ENCODE results near the gene ANKRD35.
"Not testable (repeated sequence)": the region's sequence is repeated elsewhere in the genome, so short reads cannot be mapped to it uniquely, and the experiment has no call there.

Gene ANKRD35, protein sequence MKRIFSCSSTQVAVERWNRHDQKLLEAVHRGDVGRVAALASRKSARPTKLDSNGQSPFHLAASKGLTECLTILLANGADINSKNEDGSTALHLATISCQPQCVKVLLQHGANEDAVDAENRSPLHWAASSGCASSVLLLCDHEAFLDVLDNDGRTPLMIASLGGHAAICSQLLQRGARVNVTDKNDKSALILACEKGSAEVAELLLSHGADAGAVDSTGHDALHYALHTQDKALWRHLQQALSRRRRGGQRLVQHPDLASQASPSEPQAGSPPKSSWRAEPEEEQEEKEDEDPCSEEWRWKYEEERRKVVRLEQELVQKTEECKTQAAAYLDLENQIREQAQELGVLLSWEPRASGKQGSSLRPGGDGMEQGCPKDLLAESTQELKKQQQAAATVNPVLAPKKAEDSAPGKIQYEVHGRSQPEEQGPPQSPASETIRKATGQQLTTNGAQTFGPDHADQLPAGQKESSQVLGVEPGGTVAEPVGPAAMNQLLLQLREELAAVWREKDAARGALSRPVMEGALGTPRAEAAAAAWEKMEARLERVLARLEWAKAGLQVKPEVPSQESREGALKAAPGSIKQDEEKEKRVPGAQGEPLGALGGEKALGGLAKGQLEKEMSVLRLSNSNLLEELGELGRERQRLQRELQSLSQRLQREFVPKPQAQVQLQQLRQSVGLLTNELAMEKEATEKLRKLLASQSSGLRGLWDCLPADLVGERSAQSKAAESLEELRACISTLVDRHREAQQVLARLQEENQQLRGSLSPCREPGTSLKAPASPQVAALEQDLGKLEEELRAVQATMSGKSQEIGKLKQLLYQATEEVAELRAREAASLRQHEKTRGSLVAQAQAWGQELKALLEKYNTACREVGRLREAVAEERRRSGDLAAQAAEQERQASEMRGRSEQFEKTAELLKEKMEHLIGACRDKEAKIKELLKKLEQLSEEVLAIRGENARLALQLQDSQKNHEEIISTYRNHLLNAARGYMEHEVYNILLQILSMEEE

DNA sequence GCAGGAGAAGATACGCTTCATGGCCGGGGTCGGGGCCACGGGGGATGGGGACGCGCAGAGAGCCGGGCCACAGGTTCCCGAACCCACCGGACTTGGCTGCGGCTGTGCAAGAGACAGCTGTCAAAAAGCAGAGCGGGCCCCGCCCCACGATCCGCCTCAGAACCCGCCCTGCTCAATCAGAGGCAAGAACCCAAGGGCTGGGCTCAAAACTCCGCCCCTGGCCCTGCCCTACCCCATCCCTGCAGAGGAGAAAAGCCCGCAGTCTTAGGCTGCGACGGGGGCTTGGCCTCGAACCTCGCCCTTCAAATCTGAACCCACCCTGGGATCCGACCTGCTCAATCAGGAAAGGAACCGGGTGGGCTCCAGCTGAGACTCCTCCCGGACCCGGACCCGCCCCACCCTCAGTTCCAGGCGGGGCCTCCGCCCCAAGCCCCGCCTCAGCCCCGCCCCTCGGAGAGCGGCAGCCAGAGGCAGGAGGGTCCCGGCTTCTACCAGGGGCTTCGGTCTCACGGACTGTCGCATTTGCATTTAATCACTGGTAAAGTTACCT lies at the start of gene ANKRD35:
TSS of gene ANKRD35 (minus strand) at position 129 of the 550 bp plus-strand sequence. CDS start at position 21, 108 bp downstream.
- peak; percentile 62 for DNase-seq (ENCODE audit: low spot score)

DNA sequence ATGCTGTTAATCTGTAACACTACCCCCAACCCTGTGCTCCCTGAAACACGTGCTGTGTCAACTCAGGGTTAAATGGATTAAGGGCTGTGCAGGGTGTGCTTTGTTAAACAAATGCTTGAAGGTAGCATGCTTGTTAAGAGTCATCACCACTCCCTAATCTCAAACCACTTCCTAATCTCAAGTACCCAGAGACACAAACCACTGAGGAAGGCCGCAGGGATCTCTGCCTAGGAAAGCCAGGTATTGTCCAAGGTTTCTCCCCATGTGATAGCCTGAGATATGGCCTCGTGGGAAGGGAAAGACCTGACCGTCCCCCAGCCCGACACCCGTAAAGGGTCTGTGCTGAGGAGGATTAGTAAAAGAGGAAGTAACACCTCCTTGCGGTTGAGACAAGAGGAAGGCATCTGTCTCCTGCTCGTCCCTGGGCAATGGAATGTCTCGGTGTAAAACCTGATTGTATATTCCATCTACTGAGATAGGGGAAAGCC lies 46.9 kb upstream of the ANKRD35 start:
- DNase-seq (ENCODE audit: low spot score) = not testable (repeated sequence)

DNA sequence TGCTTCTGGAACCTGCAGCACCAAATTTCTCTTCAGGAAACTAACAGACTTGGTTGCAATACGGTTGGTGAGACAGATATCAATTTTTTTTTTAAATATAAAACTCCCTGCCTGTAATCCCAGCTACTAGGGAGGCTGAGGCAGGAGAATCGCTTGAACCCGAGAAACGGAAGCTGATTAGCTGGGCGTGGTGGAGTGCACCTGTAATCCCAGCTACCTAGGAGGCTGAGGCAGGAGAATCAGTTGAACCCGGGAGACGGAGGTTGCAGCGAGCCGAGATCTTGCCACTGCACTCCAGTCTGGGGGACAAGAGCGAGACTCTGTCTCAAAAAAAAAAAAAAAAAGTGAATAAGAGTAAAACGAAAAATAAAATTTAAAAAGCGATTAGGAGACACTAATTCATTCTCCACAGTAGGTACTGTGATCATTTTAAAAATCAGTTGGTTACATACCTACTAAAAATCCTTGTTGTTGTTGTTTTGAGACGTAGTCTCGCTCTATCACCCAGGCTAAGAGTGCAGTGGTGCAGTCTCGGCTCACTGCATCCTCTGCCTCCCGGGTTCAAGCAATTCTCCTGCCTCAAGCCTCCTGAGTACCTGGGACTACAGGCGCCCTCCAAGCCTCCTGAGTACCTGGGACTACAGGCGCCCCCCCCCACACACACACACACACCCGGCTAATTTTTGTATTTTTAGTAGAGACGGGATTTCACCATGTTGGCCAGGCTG lies 42.4 kb upstream of the ANKRD35 start:
- DNase-seq (ENCODE audit: low spot score) = no peak

DNA sequence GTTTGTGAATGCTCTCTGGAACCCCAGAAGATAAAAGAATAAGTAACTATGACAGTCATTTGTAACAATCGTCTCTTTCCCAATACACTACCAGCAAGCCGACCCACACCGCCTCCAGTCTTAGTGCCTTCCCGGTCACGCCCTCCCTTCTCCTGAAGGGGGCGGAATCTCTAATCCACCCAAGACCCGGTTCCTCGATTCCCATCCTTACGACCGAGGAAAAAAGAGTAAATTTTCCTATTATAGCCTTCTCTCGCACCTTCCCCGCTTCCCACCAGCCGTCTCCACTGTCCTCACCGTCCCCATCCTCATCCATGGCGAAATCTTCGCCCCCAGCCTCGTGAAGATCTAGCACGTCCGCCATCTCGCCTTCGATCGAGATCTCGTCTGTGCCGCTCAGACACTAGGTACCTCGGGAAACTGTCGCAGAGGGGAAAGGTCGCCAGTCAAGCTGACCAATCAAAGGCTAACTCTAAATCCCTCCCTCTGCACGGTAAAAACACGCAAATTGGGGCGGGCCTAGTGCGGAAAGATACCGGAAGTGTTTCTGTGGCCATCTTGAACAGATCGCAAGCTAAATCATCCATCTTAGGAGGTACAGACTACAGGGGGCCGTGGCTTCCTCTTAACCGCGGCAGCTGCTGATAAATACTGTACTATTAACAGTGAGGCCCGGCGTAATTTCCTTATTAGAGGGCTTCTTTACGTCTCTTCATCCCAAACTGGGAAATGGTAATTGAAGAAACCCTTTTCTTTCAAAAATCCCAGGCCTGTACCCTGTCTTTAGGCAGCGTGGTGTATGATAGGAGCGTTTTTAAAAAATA lies 41.6 kb upstream of the ANKRD35 start, which contains the start of gene RBM8A:
TSS of gene RBM8A (minus strand) at position 422 of the 824 bp plus-strand sequence. CDS start at position 364, 58 bp downstream.
- peak; percentile 98 for DNase-seq (ENCODE audit: low spot score)

DNA sequence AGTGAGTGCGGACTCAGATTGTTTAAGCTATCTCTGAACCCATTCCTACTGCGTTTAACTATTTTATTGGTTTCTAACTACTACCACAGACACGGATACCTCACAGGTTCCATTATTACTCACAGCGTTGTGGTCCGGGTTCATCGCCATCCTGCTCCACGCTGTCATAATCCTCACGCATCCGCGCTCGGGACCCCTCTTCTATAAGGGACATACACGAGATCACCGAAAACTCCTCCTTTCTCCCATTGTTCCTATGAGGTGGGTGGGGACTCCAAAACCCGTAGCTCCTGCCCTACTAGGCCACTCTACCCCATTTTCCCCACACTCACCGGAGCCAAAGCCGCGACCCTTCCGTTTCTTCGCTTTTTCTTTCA lies 41.0 kb upstream of the ANKRD35 start:
- DNase-seq (ENCODE audit: low spot score) = no peak

DNA sequence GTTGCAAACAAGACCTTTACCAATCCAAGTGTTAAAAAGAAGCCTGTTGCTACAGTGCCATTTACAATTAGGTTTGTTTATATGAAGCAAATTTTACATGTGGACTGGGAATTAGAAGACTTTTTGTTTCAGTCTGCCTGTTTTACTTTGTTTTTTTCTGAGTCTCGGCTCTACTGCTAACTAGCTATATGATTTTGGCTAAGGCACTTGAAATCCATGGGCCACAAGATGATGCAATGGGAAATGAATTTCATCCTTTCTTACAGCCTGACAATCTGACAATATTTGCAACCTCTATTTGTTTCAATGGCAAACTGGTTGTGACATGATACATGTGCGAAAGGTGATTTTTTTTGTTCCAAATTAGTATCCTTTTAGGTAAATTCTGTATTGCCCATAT lies 36.6 kb upstream of the ANKRD35 start:
- DNase-seq (ENCODE audit: low spot score) = no peak

DNA sequence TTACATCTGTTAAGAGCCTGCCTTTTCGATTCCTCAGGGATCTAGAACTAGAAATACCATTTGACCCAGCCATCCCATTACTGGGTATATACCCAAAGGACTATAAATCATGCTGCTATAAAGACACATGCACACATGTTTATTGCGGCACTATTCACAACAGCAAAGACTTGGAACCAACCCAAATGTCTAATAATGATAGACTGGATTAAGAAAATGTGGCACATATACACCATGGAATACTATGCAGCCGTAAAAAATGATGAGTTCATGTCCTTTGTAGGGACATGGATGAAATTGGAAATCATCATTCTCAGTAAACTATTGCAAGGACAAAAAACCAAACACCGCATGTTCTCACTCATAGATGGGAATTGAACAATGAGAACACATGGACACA lies 34.6 kb upstream of the ANKRD35 start:
- not testable (repeated sequence) for DNase-seq (ENCODE audit: low spot score)

DNA sequence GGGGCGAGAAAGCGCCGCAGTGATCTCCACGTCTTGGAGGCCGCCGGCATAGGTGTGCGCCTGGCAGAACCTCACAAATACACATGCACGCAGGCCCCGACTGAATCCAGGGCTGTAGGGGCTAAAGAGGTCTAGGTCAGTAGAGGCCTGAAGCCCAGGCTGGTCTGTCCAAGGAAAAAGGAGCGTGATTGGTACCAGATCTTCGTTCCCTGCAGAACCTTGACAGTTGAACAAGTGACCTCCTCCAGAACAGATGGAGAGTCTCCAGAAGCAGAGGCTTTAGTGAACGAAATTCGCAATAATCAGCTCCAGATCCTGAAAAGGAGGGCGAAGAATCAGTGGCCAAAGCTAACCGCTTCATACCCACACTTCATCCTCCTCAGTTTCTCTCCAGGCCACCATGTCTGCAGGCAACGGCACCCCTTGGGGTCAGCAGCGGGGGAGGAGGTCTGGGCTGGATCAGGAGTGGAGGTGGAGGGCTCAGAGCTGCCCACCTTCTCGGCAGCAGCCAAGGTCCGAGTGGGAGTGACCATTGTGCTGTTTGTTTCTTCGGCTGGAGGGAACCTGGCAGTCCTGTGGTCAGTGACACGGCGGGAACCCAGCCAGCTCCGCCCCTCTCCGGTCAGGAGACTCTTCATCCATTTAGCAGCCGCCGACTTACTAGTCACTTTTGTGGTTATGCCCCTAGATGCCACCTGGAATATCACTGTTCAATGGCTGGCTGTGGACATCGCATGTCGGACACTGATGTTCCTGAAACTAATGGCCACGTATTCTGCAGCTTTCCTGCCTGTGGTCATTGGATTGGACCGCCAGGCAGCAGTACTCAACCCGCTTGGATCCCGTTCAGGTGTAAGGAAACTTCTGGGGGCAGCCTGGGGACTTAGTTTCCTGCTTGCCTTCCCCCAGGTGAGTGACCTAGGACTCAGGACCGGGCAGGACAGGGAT lies 33.6 kb upstream of the ANKRD35 start:
- peak; percentile 85 for DNase-seq (ENCODE audit: low spot score)

DNA sequence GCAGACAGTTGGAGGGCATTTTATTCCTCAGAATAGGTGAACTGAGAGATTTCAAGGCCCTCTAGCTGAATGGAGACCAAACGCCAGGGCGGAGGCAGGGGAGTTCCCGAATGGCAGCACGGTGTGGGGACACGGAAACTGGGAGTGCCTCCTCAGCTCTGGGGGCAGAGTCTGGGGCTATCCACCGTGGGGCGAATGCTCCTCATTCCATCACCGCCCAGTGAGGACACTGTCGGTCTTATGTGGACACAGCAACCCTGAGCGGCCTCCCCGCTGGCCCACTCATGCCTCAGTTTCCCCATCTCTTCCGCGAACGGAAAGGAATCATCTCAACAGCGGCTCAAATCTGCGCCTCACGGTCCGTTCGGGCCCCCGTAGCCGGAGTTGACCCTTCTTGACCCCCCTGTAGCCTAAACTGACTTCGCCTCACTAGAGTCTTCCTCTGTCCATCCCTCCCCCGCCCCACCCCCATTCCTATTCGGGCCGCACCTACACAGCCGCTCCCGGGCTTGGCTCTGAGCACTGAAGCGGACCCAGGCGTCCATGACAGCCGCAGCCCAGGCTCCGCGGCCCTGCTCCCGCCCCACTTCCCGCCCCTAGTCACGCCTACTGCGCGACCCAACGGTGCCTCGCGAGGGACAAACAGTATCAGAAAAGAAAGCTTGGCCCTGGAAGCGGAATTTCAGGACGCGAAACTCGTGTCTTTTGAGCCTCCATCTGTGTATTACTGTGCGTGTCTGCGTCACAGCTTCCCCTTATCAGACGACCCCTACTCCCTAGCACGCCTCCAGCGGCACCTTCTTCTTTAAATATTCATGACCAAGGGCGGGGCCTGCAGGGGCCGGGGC lies 32.7 kb upstream of the ANKRD35 start, which contains the start of gene PEX11B:
TSS of gene PEX11B (minus strand) at position 574 of the 848 bp plus-strand sequence. CDS start at position 545, 29 bp downstream.
- DNase-seq (ENCODE audit: low spot score) = peak; percentile 89

DNA sequence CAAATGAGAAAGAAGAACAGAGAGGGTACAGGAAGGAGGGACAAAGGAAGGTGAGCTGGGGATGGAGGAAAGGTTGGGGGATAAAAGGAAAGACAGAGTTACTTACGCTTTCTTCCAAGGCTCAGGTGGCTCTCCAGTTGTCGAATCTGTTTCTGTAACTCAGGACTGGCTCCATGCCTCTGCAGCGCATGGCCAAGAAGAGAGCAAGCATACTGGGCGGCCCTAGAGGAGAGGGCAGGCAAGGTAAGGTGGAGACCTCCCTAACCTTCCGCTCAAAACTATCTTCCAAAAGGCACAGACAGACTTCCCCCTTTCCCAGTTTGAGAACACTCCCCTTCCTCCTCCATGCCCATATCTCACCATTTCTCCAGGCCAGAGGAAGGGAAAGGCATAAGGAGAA lies 31.9 kb upstream of the ANKRD35 start:
- DNase-seq (ENCODE audit: low spot score) = no peak

DNA sequence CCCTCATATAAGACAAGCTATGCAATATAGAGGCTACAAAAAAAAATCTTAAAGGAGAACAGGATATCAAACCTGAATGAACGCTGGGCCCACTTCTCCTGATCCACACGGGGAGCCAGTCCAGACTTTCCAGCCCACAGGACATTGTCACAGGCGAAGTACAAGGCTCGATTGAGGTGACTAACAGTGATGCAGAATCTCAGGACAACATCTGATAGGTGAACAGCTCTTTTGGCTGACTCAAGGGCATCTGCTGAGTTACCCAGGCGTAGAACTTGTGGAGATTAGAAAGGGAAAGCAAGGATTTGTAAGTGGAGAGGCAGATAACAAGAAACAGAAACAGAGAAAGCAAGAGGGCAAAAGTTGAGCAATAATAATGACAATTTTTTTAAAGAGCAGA lies 31.1 kb upstream of the ANKRD35 start:
- DNase-seq (ENCODE audit: low spot score) = peak; percentile 81

DNA sequence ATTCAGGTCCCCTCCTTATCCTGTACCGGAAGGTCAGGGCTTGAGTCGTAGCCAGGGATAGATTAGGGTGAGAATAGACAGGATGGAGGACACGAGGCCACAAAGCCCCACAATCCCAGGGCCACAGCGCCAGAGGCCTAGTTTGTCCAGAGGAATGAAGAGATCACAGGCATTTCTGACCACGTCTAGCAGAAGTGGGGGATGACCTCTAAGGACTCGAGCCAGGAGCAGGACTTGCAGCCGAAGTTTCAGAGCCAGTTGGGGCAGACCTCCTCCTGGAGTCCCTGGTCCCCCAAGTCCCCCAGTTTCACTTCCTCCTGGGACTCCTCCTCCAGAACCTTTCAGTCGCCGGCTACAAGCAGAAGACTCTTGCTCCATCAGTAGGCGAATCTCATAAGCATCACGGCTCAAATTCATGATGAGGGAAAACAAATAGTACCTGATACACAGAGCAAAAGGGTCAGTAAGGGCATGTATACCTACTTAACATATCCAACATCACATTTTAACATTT lies 26.5 kb upstream of the ANKRD35 start:
- no peak for DNase-seq (ENCODE audit: low spot score)

DNA sequence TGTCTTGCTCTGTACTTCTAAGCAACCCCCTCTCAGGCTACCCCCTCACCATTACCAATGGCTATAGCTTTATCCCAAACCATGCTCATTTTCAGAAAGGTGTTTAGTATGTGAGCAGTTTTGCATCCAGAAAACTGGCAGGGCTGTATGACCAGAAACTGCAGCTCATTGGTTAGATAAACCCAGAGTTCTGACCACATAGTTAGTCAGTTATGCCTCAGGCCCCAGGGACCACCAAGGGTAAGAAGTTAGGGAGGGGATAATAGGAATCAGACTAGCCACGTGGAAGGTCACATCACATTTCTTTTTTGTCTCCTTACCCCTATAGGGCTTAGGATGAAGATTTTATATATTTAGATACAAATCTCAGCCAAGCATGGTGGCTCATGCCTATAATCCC lies 23.0 kb upstream of the ANKRD35 start:
- DNase-seq (ENCODE audit: low spot score) = no peak

DNA sequence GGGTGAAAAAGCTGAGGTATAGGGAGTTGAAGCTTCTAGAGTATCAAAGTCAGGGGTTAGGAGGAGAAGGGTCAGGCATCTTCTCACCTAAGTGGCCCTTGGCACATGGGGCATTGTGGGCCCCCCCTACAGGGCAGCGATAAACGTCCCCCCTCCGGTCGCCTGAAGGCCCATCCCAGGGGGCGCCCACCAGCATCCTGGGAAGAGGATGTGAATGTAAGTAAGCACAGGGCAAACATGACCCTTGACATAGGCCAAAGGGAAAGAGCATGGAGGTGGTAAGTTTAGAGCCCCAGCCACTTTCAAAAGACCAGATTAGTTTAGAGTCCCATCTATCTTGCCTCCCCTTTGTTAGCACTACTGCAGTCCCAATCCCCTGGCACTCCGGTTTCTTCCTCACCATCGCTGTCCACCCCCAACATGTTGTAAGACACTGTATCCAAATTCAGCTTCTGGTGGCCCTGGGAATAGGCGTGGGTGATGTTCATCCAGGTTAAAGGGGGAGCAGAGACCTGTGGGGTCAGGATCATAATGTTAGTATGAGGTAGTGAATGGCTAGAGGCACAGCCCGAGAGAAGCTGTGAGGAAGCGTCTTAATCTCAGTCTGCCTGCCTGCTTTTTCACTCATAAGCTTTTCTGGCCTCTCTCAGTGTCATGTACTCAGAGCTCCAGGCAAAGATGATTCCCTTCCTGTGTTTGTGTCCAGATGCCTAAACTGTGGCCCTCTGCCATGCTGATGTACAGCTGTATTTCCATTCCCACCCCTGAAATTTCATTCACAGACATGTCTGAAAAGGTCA lies 21.5 kb upstream of the ANKRD35 start:
- no peak for DNase-seq (ENCODE audit: low spot score)

DNA sequence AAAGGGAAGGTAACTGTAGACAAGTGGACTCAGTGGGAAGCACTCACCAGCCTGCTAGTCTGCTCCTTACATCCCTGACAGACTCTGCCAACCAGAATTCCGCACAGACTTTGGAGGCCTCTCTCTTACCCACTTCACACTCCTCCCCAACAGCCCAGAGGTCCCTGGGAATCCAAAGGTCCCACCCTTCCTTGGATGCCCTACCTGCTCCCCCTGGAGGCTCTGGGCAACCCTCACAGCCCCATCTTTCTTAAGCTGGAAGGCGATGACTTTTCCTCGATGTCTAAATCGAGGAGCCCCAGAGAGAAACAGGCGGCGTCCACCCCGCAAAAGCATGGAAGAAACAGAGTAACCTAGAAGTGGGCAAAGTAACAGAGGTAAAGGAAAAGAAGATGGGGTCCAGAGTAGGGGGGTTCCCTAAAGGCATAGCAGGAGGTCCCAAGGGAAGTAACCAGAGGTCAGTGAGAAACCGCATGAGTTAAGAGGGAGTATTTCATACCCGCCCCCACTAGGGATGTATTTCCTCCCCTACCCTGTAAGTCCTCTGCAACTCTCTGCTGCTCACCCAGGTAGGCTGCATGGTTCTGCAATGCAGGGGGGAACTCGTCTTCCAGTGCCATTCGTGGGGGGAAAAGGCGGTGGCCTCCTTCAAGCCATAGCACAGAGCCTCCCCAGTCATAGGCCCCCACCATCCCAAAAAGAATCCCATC lies 15.8 kb upstream of the ANKRD35 start:
- DNase-seq (ENCODE audit: low spot score) = no peak

DNA sequence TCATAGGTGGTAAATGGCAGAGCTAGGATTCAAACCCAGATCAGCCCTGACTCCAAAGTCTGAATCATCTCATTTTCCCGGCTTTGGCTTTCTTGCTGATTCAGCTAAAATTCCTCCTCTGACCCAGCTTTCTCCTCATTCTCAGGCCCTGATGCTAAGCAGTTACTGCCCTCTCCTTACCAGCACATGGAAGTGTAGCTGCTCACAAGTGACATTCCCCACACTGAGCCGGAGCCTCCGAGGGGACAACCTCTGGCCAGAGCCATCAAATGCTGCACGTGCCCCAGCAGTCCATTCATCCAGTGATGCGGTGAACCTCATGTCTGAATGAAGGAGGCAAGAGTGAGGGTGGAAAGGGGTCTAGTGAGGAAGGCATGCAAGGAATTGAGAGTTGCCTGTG lies 13.1 kb upstream of the ANKRD35 start:
- DNase-seq (ENCODE audit: low spot score) = no peak

DNA sequence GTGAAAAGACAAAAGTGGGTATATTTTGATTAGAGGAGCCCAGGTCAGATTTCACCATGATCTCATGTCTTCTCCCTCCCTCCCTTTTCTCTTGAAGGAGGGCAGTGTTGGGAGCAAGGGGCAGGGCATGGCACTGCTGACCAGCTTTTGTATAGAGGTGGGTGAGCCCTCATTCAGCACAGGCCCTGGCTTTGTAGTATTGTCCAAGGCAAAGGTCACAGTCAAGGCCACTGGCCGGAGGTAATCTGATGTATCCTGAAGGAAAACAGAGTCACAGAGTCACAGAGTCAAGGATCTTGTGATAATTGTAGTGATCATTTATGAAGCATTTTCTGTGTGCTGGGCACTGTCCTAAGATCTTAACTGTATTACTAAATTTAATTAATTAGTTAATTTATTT lies 12.3 kb upstream of the ANKRD35 start:
- DNase-seq (ENCODE audit: low spot score) = no peak
